ENCODE data around the gene SOX9.

DNA sequence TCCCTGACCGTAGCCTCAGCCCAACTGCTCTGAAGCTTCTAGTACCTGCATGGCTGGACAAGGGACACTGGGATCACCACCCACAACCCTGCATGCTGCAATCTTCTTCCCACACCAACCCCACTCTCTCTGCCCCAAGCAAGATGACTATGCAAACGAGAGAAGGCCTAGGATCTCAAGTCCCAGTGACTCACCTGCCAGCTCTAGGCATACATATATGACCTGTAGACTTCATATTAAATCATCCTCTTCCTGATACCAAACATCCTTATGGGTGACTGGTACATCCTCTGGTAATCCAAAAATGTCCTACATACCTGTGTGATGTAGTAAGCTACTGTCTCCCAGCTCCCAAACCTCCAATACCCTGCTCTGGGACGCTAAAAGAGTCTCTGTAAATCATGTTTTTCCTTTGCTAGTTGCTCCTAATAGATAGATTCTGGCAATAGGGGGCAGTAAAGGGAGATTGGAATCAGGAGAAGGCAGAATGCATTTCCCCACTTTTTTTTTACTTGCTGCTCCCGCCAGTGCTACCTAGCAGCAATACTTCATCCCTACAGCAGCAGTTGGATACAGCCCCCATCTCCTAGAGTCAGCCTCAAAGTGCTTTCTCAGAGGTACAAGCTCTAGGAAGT is 43.4 kb upstream of the SOX9 start:
- TF ChIP-seq, protein P1, sequence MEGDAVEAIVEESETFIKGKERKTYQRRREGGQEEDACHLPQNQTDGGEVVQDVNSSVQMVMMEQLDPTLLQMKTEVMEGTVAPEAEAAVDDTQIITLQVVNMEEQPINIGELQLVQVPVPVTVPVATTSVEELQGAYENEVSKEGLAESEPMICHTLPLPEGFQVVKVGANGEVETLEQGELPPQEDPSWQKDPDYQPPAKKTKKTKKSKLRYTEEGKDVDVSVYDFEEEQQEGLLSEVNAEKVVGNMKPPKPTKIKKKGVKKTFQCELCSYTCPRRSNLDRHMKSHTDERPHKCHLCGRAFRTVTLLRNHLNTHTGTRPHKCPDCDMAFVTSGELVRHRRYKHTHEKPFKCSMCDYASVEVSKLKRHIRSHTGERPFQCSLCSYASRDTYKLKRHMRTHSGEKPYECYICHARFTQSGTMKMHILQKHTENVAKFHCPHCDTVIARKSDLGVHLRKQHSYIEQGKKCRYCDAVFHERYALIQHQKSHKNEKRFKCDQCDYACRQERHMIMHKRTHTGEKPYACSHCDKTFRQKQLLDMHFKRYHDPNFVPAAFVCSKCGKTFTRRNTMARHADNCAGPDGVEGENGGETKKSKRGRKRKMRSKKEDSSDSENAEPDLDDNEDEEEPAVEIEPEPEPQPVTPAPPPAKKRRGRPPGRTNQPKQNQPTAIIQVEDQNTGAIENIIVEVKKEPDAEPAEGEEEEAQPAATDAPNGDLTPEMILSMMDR (IDR thresholded peaks at IDR 0.05): no peak
- TF ChIP-seq POLR2A (IDR thresholded peaks at IDR 0.05): no peak
